Esophagus muscularis mucosa (tissue), 4 donors: ENCODE data around the gene GMPR2.

Experiments used
- EP300 ChIP-seq: sonication (generic); formaldehyde crosslinking; IDR thresholded peaks from one replicate; pipeline ENCODE4 v1.6.1; 2017; ENCODE audit warnings: antibody characterized with exemption
- POLR2A ChIP-seq: fragments of 450-650 bp; IDR thresholded peaks from one replicate; pipeline ENCODE4 v1.6.1; 2017; ENCODE audit warnings: antibody characterized with exemption, moderate library complexity, mild to moderate bottlenecking, low read depth
- TF ChIP-seq, protein P1 (sequence below), 3 experiments: fragments of 200-600 bp in 2 of 3; fragments of 450-650 bp in 1 of 3; sonication (generic) in 2 of 3; IDR thresholded peaks; one replicate each; pipeline ENCODE4 v1.5.1; 2017 to 2019; ENCODE audit warnings: antibody characterized with exemption in 3 of 3, mild to moderate bottlenecking in 2 of 3, moderate library complexity in 1 of 3

DNA sequence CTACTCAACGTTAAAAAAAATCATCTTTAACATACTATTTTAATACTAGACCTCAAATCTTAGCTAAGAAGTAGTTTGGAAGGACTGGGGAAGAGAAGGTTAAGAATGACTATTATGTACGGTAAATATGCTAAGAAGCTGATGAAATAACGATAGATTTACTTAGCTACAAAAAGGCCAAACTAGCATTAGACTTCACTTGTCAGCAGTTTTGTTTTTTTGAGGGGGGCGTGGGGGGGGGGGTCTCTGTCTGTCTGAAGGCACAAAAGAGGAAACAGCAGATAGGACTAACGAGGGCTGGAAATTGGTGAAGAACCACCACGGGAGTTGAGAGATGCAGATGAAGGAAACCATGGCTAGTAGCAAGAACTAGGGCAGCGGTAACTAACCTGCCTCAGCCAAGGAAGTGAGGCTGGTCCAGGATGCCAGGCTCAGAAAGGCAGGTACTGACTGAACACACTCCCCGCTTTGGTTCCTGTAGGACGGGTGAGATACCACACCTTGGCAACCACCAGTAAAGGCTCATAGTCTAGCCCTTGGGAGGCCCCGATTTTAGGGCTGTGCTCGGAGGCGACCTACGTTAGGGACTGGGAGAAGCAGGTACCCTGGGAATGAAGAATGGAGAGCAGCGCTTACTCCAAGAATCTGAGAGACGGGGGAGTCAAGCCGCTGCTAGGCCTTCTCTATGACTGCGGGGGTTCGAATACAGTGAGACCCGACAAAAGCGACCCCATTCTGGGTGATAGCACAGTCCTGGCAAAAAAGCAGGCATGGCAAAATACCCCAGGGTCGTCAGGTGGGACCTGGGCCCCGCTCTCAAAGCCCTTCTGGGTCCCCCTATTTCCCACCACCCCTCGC is 1.2 kb upstream of the GMPR2 start:
- TF ChIP-seq, protein P1, sequence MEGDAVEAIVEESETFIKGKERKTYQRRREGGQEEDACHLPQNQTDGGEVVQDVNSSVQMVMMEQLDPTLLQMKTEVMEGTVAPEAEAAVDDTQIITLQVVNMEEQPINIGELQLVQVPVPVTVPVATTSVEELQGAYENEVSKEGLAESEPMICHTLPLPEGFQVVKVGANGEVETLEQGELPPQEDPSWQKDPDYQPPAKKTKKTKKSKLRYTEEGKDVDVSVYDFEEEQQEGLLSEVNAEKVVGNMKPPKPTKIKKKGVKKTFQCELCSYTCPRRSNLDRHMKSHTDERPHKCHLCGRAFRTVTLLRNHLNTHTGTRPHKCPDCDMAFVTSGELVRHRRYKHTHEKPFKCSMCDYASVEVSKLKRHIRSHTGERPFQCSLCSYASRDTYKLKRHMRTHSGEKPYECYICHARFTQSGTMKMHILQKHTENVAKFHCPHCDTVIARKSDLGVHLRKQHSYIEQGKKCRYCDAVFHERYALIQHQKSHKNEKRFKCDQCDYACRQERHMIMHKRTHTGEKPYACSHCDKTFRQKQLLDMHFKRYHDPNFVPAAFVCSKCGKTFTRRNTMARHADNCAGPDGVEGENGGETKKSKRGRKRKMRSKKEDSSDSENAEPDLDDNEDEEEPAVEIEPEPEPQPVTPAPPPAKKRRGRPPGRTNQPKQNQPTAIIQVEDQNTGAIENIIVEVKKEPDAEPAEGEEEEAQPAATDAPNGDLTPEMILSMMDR (IDR thresholded peaks at IDR 0.05), result no peak
- no peak for TF ChIP-seq EP300
- no peak for TF ChIP-seq POLR2A
